Prostate gland (tissue), 2 donors: Measurements from ENCODE around the gene RNGTT.

Source experiments
- POLR2AphosphoS5 ChIP-seq: sonication (generic); formaldehyde crosslinking; IDR thresholded peaks from one replicate; pipeline ENCODE4 v1.6.1; 2017; ENCODE audit warnings: antibody characterized with exemption
- TF ChIP-seq, protein P1 (sequence below), 4 experiments: fragments of 200-600 bp in 2 of 4; fragments of 450-650 bp in 2 of 4; sonication (generic) in 2 of 4; IDR thresholded peaks; 1 replicate in 3 of 4; 2 replicates in 1 of 4; pipeline ENCODE4 v1.5.1; 2016 to 2019; ENCODE audit warnings: antibody characterized with exemption in 4 of 4, mild to moderate bottlenecking in 2 of 4, moderate library complexity in 2 of 4

- TF ChIP-seq, protein P1, sequence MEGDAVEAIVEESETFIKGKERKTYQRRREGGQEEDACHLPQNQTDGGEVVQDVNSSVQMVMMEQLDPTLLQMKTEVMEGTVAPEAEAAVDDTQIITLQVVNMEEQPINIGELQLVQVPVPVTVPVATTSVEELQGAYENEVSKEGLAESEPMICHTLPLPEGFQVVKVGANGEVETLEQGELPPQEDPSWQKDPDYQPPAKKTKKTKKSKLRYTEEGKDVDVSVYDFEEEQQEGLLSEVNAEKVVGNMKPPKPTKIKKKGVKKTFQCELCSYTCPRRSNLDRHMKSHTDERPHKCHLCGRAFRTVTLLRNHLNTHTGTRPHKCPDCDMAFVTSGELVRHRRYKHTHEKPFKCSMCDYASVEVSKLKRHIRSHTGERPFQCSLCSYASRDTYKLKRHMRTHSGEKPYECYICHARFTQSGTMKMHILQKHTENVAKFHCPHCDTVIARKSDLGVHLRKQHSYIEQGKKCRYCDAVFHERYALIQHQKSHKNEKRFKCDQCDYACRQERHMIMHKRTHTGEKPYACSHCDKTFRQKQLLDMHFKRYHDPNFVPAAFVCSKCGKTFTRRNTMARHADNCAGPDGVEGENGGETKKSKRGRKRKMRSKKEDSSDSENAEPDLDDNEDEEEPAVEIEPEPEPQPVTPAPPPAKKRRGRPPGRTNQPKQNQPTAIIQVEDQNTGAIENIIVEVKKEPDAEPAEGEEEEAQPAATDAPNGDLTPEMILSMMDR (IDR thresholded peaks at IDR 0.05), result no peak
- TF ChIP-seq POLR2AphosphoS5, result no peak
These were observed 322.1 kb downstream of the RNGTT start for GRCh38 chr6:88641178-88641903.
